Measurements from ENCODE around the gene ZG16B.

ZG16B gene, protein sequence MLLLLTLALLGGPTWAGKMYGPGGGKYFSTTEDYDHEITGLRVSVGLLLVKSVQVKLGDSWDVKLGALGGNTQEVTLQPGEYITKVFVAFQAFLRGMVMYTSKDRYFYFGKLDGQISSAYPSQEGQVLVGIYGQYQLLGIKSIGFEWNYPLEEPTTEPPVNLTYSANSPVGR

DNA sequence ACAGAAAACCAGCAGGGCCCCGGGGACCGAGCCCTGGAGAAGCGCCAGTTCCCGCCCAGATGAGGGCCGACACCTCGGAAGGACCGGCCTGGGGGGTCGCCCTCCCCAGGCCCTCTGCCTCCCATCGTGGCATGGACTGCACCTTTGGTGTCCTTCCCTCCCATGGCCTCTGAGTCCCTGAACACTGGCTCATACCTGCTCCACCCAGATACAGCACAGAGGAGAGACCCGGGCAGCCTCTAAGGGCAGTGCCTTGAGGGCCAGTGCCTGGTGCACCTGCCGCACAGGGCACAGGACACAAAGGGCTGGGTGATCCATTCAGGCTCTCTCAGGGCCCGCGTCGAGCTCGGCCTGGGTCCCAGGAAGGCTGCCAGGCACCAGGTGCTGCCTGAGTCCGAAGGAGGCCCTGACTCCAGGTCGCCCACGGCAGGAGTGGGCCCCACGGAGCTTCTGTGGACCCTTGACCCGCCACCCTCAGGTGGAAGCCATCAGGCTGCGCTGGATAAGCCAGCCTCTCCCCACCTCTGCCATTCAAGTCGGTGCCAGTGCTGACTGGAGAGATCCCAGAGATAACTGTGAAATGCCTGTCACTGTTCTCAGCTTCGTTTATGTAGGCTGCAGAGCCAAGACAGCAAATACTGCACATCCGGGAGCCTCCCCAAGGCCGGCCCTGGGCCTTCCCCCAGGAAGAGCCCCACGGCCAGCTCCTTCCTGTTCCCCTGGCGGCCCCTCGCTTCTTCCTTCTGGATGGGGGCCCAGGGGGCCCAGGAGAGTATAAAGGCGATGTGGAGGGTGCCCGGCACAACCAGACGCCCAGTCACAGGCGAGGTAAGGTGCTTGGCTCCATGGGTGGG lies at the start of gene ZG16B:
Gene ZG16B (plus strand): TSS at position 803 of the 854 bp plus-strand sequence. CDS start 139 bp downstream, outside the sequence.
- DNase-seq (ENCODE audit: low read depth), result no peak

- no peak for DNase-seq (ENCODE audit: low read depth)
Observed at GRCh38 chr16:2782583-2783351, 47.3 kb upstream of the ZG16B start.

DNA sequence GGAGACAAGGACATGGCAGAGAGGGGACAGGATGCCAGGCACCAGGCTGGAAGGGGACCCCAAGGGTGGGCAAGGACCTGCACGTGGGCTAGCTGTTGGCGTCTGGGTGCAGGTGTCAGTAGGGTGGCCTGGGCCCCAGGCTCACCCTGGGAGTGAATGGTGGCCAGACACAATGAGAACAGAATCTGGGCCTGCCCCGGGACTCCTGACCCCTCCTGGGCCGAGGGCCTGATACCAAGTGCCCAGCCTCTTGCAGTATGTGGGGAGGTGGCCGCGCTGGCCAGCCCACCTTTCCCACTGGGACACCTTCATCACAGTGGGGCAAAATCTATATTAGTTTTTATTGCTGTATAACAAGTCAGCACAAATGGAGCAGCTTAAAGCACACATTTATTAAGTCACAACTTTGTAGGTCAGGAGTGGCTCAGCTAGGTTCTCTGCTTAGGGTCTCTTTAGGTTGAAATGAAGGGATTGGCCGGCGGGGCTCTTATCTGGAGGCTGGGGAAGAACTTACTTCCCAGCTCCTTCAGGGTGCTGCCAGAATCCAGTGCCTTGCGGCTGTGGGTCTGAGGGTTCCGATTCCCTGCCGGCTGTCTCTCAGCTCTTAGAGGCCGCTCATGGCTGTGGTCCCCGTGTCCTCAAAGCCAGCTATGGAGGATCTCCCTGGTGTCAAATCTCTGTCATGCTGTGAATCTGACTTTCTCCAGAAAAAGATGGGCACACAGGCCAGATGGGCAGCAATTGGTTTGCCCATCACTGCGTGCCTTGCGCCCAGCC lies 46.3 kb upstream of the ZG16B start:
- no peak for DNase-seq (ENCODE audit: low read depth)

- DNase-seq (ENCODE audit: low read depth), result no peak
Observed at GRCh38 chr16:2784358-2785100, 45.6 kb upstream of the ZG16B start.

GRCh38 chr16:2785101-2785991 lies 44.8 kb upstream of the ZG16B start:
- peak; percentile 31 for DNase-seq (ENCODE audit: low read depth)

DNA sequence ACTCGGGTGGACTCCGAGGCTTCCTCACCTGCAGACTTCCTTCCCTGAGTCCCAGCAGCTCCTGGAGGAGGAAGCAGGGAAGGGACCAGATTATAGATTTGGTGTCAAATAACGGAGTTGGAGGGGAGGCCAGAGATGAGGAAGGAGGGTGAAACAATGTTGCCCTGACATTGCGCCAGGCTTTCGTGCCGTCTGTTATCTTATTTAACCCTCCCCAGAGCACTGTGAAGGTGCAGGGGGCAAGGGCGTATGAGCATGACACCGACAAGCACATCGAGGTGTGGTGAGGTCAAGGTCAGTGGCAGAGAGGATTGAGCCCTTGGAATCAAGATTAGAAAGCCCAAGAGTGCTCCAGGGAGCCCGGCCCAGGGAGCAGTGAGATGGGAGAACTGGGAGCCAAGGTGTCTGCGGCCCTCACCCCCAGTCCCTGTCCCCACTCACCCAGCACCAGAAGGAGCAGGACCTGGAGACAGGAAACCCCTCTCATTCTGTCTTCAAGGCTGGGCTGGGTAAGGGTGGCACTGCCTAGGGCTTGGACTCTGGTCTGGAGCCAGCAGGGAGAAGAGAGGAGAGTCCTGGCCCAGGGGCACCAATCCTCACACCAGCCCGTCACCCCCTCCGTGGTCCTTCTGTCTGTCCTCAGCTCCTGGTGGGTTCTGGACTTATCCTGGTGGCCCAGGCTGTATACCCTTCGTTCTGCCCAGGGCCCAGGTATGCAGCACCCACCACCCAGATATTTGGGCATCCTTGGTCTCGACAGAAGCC lies 43.9 kb upstream of the ZG16B start:
- DNase-seq (ENCODE audit: low read depth), result no peak

- DNase-seq (ENCODE audit: low read depth), result no peak
Observed at GRCh38 chr16:2786826-2787151, 43.3 kb upstream of the ZG16B start.

DNA sequence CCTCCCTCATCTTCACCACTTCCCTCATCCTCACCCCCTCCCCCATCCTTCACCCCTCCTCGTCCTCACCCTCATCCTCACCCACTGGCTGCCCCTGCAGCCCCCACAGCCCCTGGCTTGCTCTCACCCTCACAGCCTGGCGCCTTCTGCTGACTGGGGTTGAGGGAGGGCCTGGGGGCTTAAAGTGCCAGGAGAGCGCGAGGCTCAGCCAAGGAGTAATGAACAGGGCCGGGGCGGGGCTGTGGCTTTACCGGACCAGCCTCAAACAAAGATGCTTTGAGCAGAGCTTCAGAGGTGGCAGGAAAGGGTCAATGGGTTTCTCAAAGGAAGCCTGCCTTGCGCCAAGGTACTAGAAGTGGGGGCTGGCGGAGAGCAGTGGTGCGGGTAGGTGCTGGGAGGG lies 42.7 kb upstream of the ZG16B start, which contains the start of gene PRSS33:
Gene PRSS33 (minus strand): TSS at position 155 of the 400 bp plus-strand sequence. CDS start 1,013 bp downstream, outside the sequence.
- DNase-seq (ENCODE audit: low read depth), result no peak

GRCh38 chr16:2787961-2788360 lies 42.1 kb upstream of the ZG16B start:
- no peak for DNase-seq (ENCODE audit: low read depth)

GRCh38 chr16:2790631-2791030 lies 39.5 kb upstream of the ZG16B start:
- no peak for DNase-seq (ENCODE audit: low read depth)

DNA sequence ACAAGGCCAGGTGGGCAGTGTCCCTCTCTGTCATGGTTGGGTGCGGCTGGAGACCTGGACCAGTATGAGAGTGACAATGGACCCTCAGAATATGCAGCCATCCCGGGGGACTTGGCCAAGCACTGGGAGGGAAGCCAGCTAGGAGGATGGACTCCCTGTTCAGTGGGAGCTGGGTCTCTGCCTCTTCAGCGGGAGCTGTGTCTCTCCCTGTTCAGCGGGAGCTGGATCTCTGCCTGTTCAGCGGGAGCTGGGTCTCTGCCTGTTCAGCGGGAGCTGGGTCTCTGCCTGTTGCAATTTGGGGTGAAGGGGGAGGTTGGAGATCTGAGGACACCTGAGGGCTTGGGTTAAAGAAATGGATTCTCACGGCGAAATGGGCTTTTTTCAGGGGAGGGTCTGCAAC lies 38.9 kb upstream of the ZG16B start:
- DNase-seq (ENCODE audit: low read depth), result no peak

DNA sequence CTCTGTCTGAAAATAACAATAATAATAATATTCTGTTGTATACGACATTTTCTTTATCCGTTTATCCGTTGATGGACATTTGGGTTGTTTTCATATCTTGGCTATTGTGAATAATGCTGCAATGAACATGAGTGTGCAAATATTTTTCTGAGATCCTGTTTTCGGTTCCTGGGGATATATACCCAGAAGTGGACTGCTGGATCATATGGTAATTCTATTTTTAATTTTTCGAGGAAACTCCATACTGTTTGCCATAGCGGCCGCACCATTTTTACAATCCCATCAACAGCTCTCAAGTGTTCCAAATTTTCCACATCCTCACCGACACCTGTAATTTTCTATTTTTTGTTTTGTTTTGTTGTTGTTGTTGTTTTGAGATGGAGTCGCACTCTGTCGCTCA lies 37.2 kb upstream of the ZG16B start:
- DNase-seq (ENCODE audit: low read depth), result no peak

DNA sequence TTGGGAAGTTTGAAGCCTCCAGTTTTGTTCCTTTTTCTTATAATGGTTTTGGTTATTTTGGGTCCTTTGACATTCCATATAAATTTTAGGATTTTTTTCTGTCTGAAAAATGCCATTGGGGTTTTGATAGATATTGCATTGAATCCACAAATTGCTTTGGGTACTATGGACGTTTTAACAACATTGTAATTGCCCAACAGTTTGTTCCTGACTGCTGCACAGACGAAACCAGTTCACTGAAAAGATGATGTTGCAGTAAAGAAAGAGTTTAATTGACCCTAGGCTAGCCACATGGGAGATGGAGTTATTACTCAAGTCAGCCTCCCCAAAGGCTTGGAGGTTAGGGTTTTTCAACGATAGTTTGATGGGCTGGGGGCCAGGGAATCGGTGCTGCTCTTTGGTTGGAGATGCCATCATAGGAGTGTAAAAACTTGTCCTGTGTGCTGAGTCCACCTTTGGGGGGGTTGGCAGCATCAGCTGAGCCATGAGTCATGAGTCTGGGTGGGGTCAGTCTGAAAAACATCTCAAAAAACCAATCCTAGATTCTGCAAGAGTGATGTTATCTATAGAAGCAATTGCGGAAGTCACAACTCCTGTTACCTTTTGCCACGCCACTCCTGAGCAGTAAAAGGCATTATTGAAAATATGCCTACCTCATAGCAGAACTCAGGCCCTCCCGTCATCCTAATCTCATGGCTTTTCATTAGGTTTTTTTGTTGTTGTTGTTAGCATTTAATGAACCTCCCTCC lies 34.5 kb upstream of the ZG16B start:
- no peak for DNase-seq (ENCODE audit: low read depth)

DNA sequence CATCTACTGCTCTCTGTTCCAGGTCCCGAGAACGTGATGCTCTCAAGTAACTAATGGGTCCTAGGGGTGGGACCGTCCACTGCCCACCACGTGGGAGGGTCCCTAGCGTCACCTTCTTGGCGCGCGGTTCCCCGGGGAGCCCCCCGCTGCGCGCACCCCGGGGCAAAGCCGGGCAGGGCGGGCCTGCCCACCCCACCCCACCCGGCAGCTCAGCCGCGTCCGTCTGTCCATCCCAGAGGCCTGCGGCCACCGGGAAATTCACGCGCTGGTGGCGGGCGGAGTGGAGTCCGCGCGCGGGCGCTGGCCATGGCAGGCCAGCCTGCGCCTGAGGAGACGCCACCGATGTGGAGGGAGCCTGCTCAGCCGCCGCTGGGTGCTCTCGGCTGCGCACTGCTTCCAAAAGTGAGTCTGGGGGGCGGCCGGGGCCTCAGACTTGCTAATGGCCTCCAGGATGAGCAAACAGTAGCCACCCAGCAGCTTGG lies 31.3 kb upstream of the ZG16B start:
- no peak for DNase-seq (ENCODE audit: low read depth)

DNA sequence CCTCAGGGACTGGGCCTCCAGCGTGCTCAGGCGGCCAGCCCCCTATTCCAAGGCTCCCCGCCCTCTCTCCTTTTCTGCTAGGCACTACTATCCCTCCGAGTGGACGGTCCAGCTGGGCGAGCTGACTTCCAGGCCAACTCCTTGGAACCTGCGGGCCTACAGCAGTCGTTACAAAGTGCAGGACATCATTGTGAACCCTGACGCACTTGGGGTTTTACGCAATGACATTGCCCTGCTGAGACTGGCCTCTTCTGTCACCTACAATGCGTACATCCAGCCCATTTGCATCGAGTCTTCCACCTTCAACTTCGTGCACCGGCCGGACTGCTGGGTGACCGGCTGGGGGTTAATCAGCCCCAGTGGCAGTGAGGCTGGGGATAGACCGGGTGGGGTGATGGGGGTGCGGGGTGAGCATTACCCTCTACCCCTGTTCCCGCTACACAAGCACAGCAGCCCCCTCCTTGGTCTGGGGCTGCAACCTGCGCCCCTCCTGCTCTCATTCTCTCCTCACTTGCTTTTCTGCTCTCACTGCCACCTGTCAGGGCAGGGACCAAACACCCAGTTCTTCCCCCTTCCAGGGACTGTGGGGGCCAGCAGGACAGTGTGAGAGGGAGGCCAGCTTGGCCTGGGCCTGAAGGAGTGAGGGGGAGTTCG lies 30.8 kb upstream of the ZG16B start:
- DNase-seq (ENCODE audit: low read depth), result no peak

GRCh38 chr16:2799859-2800226 lies 30.3 kb upstream of the ZG16B start:
- no peak for DNase-seq (ENCODE audit: low read depth)

- no peak for DNase-seq (ENCODE audit: low read depth)
Observed at GRCh38 chr16:2803545-2804195, 26.4 kb upstream of the ZG16B start.

DNA sequence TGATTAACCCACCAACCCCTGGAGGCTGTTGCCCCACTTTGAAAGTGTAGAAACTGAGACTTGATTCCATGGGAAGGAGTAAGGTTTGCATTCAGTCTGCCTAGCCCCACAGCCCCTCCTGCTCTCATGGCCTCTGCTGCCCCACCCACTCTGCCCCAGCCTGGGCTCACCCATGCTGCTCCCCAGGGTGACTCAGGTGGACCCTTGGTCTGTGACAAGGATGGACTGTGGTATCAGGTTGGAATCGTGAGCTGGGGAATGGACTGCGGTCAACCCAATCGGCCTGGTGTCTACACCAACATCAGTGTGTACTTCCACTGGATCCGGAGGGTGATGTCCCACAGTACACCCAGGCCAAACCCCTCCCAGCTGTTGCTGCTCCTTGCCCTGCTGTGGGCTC lies 25.4 kb upstream of the ZG16B start:
- no peak for DNase-seq (ENCODE audit: low read depth)
